B cell (primary cell): ENCODE results near the gene MYO5C. TPM values are rescaled to one million over a fixed set of nuclear protein-coding genes. Genes with fewer than 3 reads are reported as not detected.

Source experiments
- ATAC-seq: fragments of 200-7000 bp; cut with Tn5 transposase; one replicate; pipeline ENCODE4 v1.10.0; 2021; ENCODE audit warnings: low read depth, mild to moderate bottlenecking, moderate number of reproducible peaks, moderate library complexity
- CTCF ChIA-PET: fragments of 350-600 bp; sonication (Branson Sonifier 250); formaldehyde crosslinking; loops from one replicate; lab custom pipeline; 2021; ENCODE audit warnings: antibody characterized with exemption, inconsistent platforms; lab: Charles Lee
- POLR2A ChIA-PET: fragments of 350-600 bp; sonication (Branson Sonifier 250); formaldehyde crosslinking; loops from one replicate; lab custom pipeline; 2021; ENCODE audit warnings: antibody characterized with exemption; lab: Charles Lee
- DNase-seq: peaks from one replicate; pipeline ENCODE4 v3.0.0; 2013
- H2AFZ ChIP-seq: 2 replicates; pipeline ENCODE4 v1.6.1; 2012; ENCODE audit warnings: mild to moderate bottlenecking, low read depth, low read length; ENCODE audit not compliant: insufficient read depth, poor library complexity, severe bottlenecking
- H3K27ac ChIP-seq, 2 donors: 1 replicate in 1 of 2; 2 replicates in 1 of 2; pipeline ENCODE4 v1.5.1; 2012 to 2013; ENCODE audit warnings: low read length in 2 of 2, mild to moderate bottlenecking in 2 of 2, moderate library complexity in 1 of 2
- H3K27me3 ChIP-seq, 4 experiments: fragments of 200-600 bp in 1 of 4; sonication (generic) in 1 of 4; replicated peaks in 1 of 4; 1 replicate in 2 of 4; 2 replicates in 2 of 4; pipeline versions ENCODE4 v1.6.1 to v1.7.0; 2013 to 2016; ENCODE audit warnings: low read length in 3 of 4, mild to moderate bottlenecking in 2 of 4, mixed read lengths in 1 of 4, moderate library complexity in 1 of 4; ENCODE audit not compliant: insufficient read depth in 4 of 4, control insufficient read depth in 3 of 4; ENCODE audit errors: control extremely low read depth in 1 of 4
- H3K36me3 ChIP-seq, 2 experiments: replicated peaks in 1 of 2; 1 replicate in 1 of 2; 2 replicates in 1 of 2; pipeline versions ENCODE4 v1.6.1 to v1.7.1; 2013; ENCODE audit warnings: low read length in 1 of 2; ENCODE audit not compliant: insufficient read depth in 2 of 2, control insufficient read depth in 1 of 2; ENCODE audit errors: control extremely low read depth in 1 of 2, extremely low read depth in 1 of 2
- H3K4me1 ChIP-seq, 2 donors: fragments of 200-600 bp in 1 of 2; sonication (generic) in 1 of 2; 1 replicate in 1 of 2; 2 replicates in 1 of 2; pipeline versions ENCODE4 v1.5.1 to v1.6.1; 2013 to 2017; ENCODE audit warnings: low read length in 2 of 2; ENCODE audit not compliant: control insufficient read depth in 2 of 2, insufficient read depth in 2 of 2
- H3K4me2 ChIP-seq: replicated peaks from 2 replicates; pipeline ENCODE3; 2012; ENCODE audit warnings: mild to moderate bottlenecking, low read depth, low read length; ENCODE audit not compliant: poor library complexity, severe bottlenecking
- H3K4me3 ChIP-seq, 5 experiments: fragments of 200-600 bp in 1 of 5; sonication (generic) in 1 of 5; 1 replicate in 3 of 5; 2 replicates in 2 of 5; pipeline versions ENCODE4 v1.5.1 to v1.7.0; 2011 to 2016; ENCODE audit warnings: low read length in 4 of 5, mild to moderate bottlenecking in 4 of 5, low read depth in 2 of 5, control low read depth in 1 of 5, moderate library complexity in 1 of 5; ENCODE audit not compliant: insufficient read depth in 1 of 5; ENCODE audit errors: control extremely low read depth in 1 of 5, extremely low read depth in 1 of 5
- H3K79me2 ChIP-seq: fragments of 200-600 bp; sonication (generic); one replicate; pipeline ENCODE4 v1.6.0; 2016; ENCODE audit warnings: low read length; ENCODE audit not compliant: control insufficient read depth, insufficient read depth
- H3K9ac ChIP-seq: fragments of 200-600 bp; sonication (generic); 2 replicates; pipeline ENCODE4 v1.6.1; 2017; ENCODE audit warnings: mild to moderate bottlenecking, low read length, moderate library complexity
- H3K9me3 ChIP-seq, 3 donors: one replicate each; pipeline versions ENCODE4 v1.6.1 to v1.7.1; 2013; ENCODE audit warnings: low read length in 2 of 3; ENCODE audit not compliant: control insufficient read depth in 2 of 3, insufficient read depth in 1 of 3; ENCODE audit errors: control extremely low read depth in 1 of 3
- H4K20me1 ChIP-seq: 2 replicates; pipeline ENCODE4 v1.6.0; 2012; ENCODE audit warnings: mild to moderate bottlenecking, low read length; ENCODE audit not compliant: insufficient read depth, control insufficient read depth, poor library complexity, severe bottlenecking
- H3K27ac Mint-ChIP-seq: one replicate; pipeline ENCODE4 v1.8.0; 2021; ENCODE audit warnings: mixed read lengths
- H3K27me3 Mint-ChIP-seq: one replicate; pipeline ENCODE4 v1.8.0; 2021; ENCODE audit warnings: mixed read lengths
- H3K4me1 Mint-ChIP-seq: one replicate; pipeline ENCODE4 v1.8.0; 2021; ENCODE audit warnings: mixed read lengths
- H3K4me3 Mint-ChIP-seq: one replicate; pipeline ENCODE4 v1.8.0; 2021; ENCODE audit warnings: mixed read lengths
- H3K9me3 Mint-ChIP-seq: one replicate; pipeline ENCODE4 v1.8.0; 2022; ENCODE audit warnings: mixed read lengths; ENCODE audit not compliant: insufficient read depth
- CTCF ChIP-seq: fragments of 200-600 bp; IDR thresholded peaks from one replicate; pipeline ENCODE4 v1.8.0; 2022; ENCODE audit warnings: antibody characterized with exemption, mild to moderate bottlenecking
- EZH2 ChIP-seq: IDR thresholded peaks from 2 replicates; pipeline ENCODE4 v1.6.1; 2012; ENCODE audit warnings: borderline replicate concordance, low read depth, mild to moderate bottlenecking, moderate library complexity, low read length; ENCODE audit not compliant: insufficient read depth, poor library complexity, severe bottlenecking
- WGBS: methylation state at CpG from one replicate; pipeline ENCODE4 v1.1.5; 2013; ENCODE audit warnings: missing lambda C conversion rate; ENCODE audit not compliant: insufficient coverage; 5-methylcytosine and 5-hydroxymethylcytosine counted together
- intact Hi-C: fragments of 100-400 bp; cut with micrococcal nuclease; formaldehyde crosslinking; loops from one replicate; pipeline ENCODE4 v1.10.0; 2022
- polyA plus RNA-seq: library from polyadenylated mRNA; depleted of rRNA; stranded (reverse); fragments of >200 nt; gene quantifications from 2 replicates; pipeline ENCODE4 v1.2.3, GENCODE V29; 2012
- total RNA-seq, 2 donors: library from RNA; stranded (reverse); fragments of 120-200 nt in 1 of 2; gene quantifications; 1 replicate in 1 of 2; 2 replicates in 1 of 2; pipeline versions ENCODE4 v1.2.3 to v1.2.4, GENCODE V29; 2013 to 2022

The MYO5C gene
- total and polyA plus RNA-seq, 2 donors (not counting 1 experiment from before 2014, with no cell fraction given), result 0.54 to 4.5 TPM

- Mint-ChIP-seq H3K4me3 (no peak overlapping the region), H3K9me3 (no peaks in the 10 kb centered on the region), H3K4me1 (peaks cover 7% of the 10 kb centered on the region), H3K27me3 (no peaks in the 10 kb centered on the region), H3K27ac (no peak overlapping the region)
- Histone ChIP-seq H3K4me3 (no peak overlapping the region), H2AFZ (no peak overlapping the region), H3K36me3 (peaks cover 10 to 61% of the 10 kb centered on the region in 2 experiments), H3K27me3 (no peaks in the 10 kb centered on the region), H3K9me3 (no peaks in the 10 kb centered on the region), H3K79me2 (no peaks in the 10 kb centered on the region), H3K9ac (no peak overlapping the region), H3K27ac (no peak overlapping the region), H3K4me2 (no peak overlapping the region), H4K20me1 (no peaks in the 10 kb centered on the region), H3K4me1 (peaks cover 6% of the 10 kb centered on the region in 2 donors)
- TF ChIP-seq EZH2 (no peak), CTCF (no peak)
- ATAC-seq, result no peak
- POLR2A ChIA-PET, result no interaction called here
- CTCF ChIA-PET, result interaction anchor here (0.6 to 1.1 kb wide), 3 partner anchors 58 to 409 kb away, joined by 3 to 4 read pairs (median 3); no protein-coding TSS in a partner anchor
- no CpG with 5 or more reads among the region's 2 CpGs for WGBS
- intact Hi-C loops, result no loop called here
- no peak for DNase-seq
These were observed 31.2 kb upstream of the MYO5C start for GRCh38 chr15:52326756-52327155.

GRCh38 chr15:52324109-52324508 lies 28.5 kb upstream of the MYO5C start:
- intact Hi-C loops, result no loop called here
- Histone ChIP-seq H3K9ac (no peak overlapping the region), H3K9me3 (no peaks in the 10 kb centered on the region), H3K79me2 (no peaks in the 10 kb centered on the region), H3K27ac (no peak overlapping the region), H2AFZ (no peak overlapping the region), H3K4me2 (no peak overlapping the region), H3K4me3 (no peak overlapping the region), H4K20me1 (no peaks in the 10 kb centered on the region), H3K27me3 (no peaks in the 10 kb centered on the region), H3K4me1 (no peaks in the 10 kb centered on the region), H3K36me3 (peaks cover 8 to 71% of the 10 kb centered on the region in 2 experiments)
- CTCF ChIA-PET, result interaction anchor here (0.6 to 1.7 kb wide), 4 partner anchors 15 to 1007 kb away, joined by 3 to 5 read pairs (median 4); no protein-coding TSS in a partner anchor
- Mint-ChIP-seq H3K27me3 (no peaks in the 10 kb centered on the region), H3K27ac (no peak overlapping the region), H3K4me1 (no peaks in the 10 kb centered on the region), H3K9me3 (no peaks in the 10 kb centered on the region), H3K4me3 (no peak overlapping the region)
- 29% methylated on average over 1 of the region's 1 CpG for WGBS
- no peak for TF ChIP-seq CTCF
- TF ChIP-seq EZH2, result no peak
- DNase-seq (no peak), ATAC-seq (no peak)
- POLR2A ChIA-PET, result no interaction called here
